Parathyroid adenoma (tissue), 2 donors: Measurements from ENCODE around the gene SETD1A.
"Not testable (repeated sequence)": the region's sequence is repeated elsewhere in the genome, so short reads cannot be mapped to it uniquely, and the experiment has no call there.

Experiments
- H2AFZ ChIP-seq: fragments of 300-600 bp; sonication (generic); one replicate; pipeline ENCODE4 v1.7.0; 2017; ENCODE audit warnings: antibody characterized with exemption, mild to moderate bottlenecking
- H3K27ac ChIP-seq: fragments of 300-600 bp; sonication (generic); one replicate; pipeline ENCODE4 v1.7.0; 2017
- H3K27me3 ChIP-seq: fragments of 300-600 bp; sonication (generic); one replicate; pipeline ENCODE4 v1.7.0; 2017; ENCODE audit warnings: low read length; ENCODE audit not compliant: control insufficient read depth, insufficient read depth
- H3K36me3 ChIP-seq: fragments of 300-600 bp; sonication (generic); one replicate; pipeline ENCODE4 v1.7.0; 2017; ENCODE audit warnings: low read length; ENCODE audit not compliant: control insufficient read depth, insufficient read depth
- H3K4me1 ChIP-seq: fragments of 300-600 bp; sonication (generic); one replicate; pipeline ENCODE4 v1.7.0; 2017; ENCODE audit warnings: control low read depth
- H3K4me2 ChIP-seq: fragments of 300-600 bp; sonication (generic); one replicate; pipeline ENCODE4 v1.7.0; 2017; ENCODE audit warnings: low read length
- H3K4me3 ChIP-seq: fragments of 300-600 bp; sonication (generic); one replicate; pipeline ENCODE4 v1.7.0; 2017; ENCODE audit warnings: low read depth, low read length
- H3K79me2 ChIP-seq: fragments of 300-600 bp; sonication (generic); one replicate; pipeline ENCODE4 v1.7.0; 2017; ENCODE audit warnings: control low read depth
- H3K9ac ChIP-seq: fragments of 300-600 bp; sonication (generic); one replicate; pipeline ENCODE4 v1.7.0; 2017; ENCODE audit warnings: mild to moderate bottlenecking
- H3K9me3 ChIP-seq: fragments of 300-600 bp; sonication (generic); one replicate; pipeline ENCODE4 v1.7.0; 2017; ENCODE audit warnings: low read length; ENCODE audit not compliant: control insufficient read depth
- TF ChIP-seq, protein P1 (sequence below): fragments of 300-600 bp; sonication (generic); IDR thresholded peaks from one replicate; pipeline ENCODE4 v1.7.0; 2017; ENCODE audit warnings: antibody characterized with exemption, mild to moderate bottlenecking
- donor health status: primary hyperparathyroidism.

The SETD1A gene

DNA sequence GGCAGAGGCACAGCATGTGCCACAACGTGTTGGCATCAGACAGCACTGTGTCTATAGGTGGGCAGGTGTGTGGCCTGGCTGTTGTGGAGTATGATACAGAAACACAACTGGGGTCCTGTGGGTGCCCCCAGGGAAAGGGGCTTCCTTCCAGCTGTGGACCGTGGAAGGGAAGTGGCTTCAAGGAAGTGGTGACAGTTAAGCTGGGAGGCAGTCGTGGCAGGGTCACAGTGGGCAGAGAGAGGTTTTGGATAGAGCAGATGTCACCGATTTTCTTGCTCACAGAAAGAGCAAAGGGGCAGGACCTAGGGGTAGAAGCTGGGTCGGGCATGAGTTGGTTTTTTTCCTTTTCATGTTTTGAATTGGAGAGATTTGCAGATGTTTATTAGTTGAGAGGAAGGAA lies 19.9 kb upstream of the SETD1A start:
- Histone ChIP-seq H3K9me3 (no peaks in the 10 kb centered on the region), H3K79me2 (peaks cover 11% of the 10 kb centered on the region), H3K4me1 (no peaks in the 10 kb centered on the region), H2AFZ (no peak overlapping the region), H3K4me2 (no peak overlapping the region), H3K36me3 (no peaks in the 10 kb centered on the region), H3K4me3 (no peak overlapping the region), H3K27me3 (no peaks in the 10 kb centered on the region), H3K27ac (no peak overlapping the region), H3K9ac (no peak overlapping the region)
- TF ChIP-seq, protein P1, sequence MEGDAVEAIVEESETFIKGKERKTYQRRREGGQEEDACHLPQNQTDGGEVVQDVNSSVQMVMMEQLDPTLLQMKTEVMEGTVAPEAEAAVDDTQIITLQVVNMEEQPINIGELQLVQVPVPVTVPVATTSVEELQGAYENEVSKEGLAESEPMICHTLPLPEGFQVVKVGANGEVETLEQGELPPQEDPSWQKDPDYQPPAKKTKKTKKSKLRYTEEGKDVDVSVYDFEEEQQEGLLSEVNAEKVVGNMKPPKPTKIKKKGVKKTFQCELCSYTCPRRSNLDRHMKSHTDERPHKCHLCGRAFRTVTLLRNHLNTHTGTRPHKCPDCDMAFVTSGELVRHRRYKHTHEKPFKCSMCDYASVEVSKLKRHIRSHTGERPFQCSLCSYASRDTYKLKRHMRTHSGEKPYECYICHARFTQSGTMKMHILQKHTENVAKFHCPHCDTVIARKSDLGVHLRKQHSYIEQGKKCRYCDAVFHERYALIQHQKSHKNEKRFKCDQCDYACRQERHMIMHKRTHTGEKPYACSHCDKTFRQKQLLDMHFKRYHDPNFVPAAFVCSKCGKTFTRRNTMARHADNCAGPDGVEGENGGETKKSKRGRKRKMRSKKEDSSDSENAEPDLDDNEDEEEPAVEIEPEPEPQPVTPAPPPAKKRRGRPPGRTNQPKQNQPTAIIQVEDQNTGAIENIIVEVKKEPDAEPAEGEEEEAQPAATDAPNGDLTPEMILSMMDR: no peak

DNA sequence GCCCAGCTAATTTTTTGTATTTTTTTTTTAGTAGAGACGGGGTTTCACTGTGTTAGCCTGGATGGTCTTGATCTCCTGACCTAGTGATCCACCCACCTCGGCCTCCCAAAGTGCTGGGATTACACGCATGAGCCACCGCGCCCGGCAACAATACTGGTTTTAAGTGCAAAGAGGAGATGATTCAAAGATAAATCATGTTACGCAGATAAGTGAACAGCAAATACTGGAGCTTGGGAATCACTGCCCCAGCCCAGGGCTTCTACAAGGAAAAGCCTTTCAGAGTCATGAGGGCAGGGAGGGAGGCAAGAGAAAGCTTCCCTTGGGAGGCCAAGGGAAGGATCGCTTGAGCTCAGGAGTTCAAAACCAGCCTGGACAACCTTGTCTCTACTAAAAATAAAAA lies 18.0 kb upstream of the SETD1A start:
- H3K79me2 ChIP-seq, H3K27me3 ChIP-seq, H3K4me3 ChIP-seq, H2AFZ ChIP-seq, H3K4me1 ChIP-seq, H3K36me3 ChIP-seq, H3K9ac ChIP-seq, H3K27ac ChIP-seq, H3K4me2 ChIP-seq, H3K9me3 ChIP-seq: not testable (repeated sequence)

DNA sequence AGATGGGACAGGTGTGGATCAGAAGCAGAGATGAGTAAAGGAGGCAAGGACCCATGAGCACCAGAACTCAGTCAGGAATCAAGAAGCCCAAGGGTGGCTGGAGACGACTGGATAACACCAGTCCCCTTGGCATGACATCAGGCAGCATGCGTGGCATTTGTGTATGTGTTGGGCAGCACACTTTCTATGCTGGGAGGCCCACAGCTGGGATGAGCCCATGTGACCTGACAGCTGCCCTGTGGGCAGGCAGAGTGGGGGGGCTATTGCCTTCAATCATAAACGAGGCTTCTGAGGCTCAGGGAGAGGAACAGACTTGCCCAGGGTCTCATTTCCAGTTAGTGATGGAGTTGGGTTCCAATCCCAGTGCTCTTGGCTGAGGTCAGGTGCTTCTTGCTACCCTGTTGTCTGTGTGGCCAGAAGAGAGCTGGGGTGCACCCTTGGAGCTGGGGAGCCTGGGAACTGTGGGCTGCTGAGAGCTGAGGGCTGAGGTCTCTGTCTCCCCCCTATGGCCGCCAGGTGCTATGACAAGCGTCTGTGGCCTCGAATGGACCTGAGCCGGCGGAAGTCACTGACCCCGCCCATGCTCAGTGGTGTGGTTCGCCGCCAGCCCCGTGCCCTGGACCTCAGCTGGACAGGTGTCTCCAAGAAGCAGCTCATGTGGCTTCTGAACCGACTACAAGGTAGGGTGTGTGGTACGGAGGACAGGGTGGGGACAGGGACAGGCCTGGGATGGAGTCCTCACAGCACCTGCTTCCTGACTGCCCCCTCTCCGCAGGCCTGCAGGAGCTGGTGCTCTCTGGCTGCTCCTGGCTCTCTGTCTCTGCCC lies 15.7 kb upstream of the SETD1A start:
- Histone ChIP-seq H3K27me3 (no peaks in the 10 kb centered on the region), H3K4me3 (no peak overlapping the region), H3K27ac (no peak overlapping the region), H3K9me3 (no peaks in the 10 kb centered on the region), H3K4me1 (no peaks in the 10 kb centered on the region), H3K4me2 (no peak overlapping the region), H3K79me2 (peaks cover 7% of the 10 kb centered on the region), H3K9ac (no peak overlapping the region), H2AFZ (no peak overlapping the region), H3K36me3 (no peaks in the 10 kb centered on the region)
- TF ChIP-seq, protein P1: peak; percentile 94

DNA sequence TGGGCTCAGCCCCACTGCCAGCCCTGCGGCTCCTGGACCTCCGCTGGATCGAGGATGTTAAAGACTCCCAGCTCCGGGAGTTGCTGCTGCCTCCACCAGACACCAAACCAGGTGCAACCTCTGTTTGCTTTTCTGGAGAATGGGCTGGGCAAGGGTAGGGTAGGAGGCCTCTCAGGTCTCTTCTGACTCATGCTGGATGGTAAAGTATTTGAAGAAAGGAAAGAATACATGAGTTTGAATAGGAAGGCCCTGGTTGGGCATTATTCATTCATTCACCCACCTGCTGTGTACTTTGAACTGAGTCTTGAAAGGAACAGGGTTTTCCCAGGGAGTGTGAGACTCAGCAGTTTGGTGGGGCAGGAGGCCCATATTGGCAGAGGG lies 15.1 kb upstream of the SETD1A start:
- Histone ChIP-seq H3K4me3 (no peak overlapping the region), H3K27ac (no peak overlapping the region), H3K4me1 (no peaks in the 10 kb centered on the region), H3K9ac (no peak overlapping the region), H3K79me2 (peaks cover 7% of the 10 kb centered on the region), H3K36me3 (no peaks in the 10 kb centered on the region), H3K9me3 (no peaks in the 10 kb centered on the region), H3K4me2 (no peak overlapping the region), H3K27me3 (no peaks in the 10 kb centered on the region), H2AFZ (no peak overlapping the region)
- TF ChIP-seq, protein P1: no peak

DNA sequence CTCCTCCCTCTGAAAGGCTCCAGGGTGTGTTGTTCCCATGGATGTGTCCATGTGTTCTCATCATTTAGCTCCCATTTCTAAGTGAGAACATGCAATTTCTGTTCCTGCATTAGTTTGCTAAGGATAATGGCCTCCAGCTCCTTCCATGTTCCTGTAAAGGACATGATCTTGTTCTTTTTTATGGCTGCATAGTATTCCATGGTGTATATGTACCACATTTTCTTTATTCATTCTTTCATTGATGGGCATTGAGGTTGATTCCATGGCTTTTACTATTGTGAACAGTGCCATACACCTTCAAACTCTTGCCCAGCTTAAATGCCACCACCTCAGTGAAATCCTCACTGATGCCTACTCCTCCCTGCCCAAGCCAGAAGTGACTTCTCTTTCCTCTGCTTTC lies 13.2 kb upstream of the SETD1A start:
- Histone ChIP-seq H3K79me2 (peaks cover 7% of the 10 kb centered on the region), H3K4me1 (peaks cover 5% of the 10 kb centered on the region), H3K27ac (no peak overlapping the region), H3K4me3 (no peak overlapping the region), H3K27me3 (no peaks in the 10 kb centered on the region), H3K4me2 (no peak overlapping the region), H3K9me3 (no peaks in the 10 kb centered on the region), H3K9ac (no peak overlapping the region), H3K36me3 (no peaks in the 10 kb centered on the region), H2AFZ (no peak overlapping the region)
- TF ChIP-seq, protein P1: no peak
